GM12878 (cell line): ENCODE data around the gene SUGCT.

Experiments
- EP300 ChIP-seq, 2 experiments: fragments of 150-350 bp in 1 of 2; IDR thresholded peaks; 2 replicates each; pipeline ENCODE4 v1.6.1; 2011 to 2012; ENCODE audit warnings: low read depth in 2 of 2, low read length in 2 of 2, borderline replicate concordance in 1 of 2, improper control_type of control experiment in 1 of 2, inconsistent platforms in 1 of 2; ENCODE audit not compliant: control insufficient read depth in 1 of 2
- FOS ChIP-seq: IDR thresholded peaks from 3 replicates; pipeline ENCODE4 v1.6.1; 2011; ENCODE audit warnings: borderline replicate concordance; ENCODE audit not compliant: insufficient read length; ENCODE audit errors: extremely low read depth
- GATAD2B ChIP-seq: fragments of 450-650 bp; conservative IDR thresholded peaks from 2 replicates; pipeline ENCODE4 v1.6.1; 2017; ENCODE audit warnings: low read depth, mild to moderate bottlenecking, moderate library complexity
- MYC ChIP-seq: IDR thresholded peaks from 2 replicates; pipeline ENCODE4 v1.6.1; 2011; ENCODE audit warnings: mild to moderate bottlenecking, low read length, moderate library complexity, inconsistent platforms; ENCODE audit not compliant: insufficient read depth, insufficient replicate concordance, insufficient read length, severe bottlenecking
- POLR2AphosphoS5 ChIP-seq: IDR thresholded peaks from 2 replicates; pipeline ENCODE4 v1.6.1; 2011; ENCODE audit warnings: mild to moderate bottlenecking, low read length, inconsistent platforms
- ZSCAN29 ChIP-seq: fragments of 450-650 bp; IDR thresholded peaks from 2 replicates; pipeline ENCODE4 v1.6.1; 2017; ENCODE audit warnings: mild to moderate bottlenecking, moderate library complexity
- TF ChIP-seq, protein P1 (sequence below): fragments of 450-650 bp; IDR thresholded peaks from 2 replicates; pipeline ENCODE4 v1.6.1; 2017; ENCODE audit warnings: mild to moderate bottlenecking
- TF ChIP-seq, protein P2 (sequence below): IDR thresholded peaks from 2 replicates; pipeline ENCODE4 v1.6.1; 2012; ENCODE audit warnings: mild to moderate bottlenecking, low read depth, low read length
- TF ChIP-seq, protein P3 (sequence below): IDR thresholded peaks from 2 replicates; pipeline ENCODE4 v1.6.1; 2012; ENCODE audit warnings: low read depth, low read length, improper control_type of control experiment

DNA sequence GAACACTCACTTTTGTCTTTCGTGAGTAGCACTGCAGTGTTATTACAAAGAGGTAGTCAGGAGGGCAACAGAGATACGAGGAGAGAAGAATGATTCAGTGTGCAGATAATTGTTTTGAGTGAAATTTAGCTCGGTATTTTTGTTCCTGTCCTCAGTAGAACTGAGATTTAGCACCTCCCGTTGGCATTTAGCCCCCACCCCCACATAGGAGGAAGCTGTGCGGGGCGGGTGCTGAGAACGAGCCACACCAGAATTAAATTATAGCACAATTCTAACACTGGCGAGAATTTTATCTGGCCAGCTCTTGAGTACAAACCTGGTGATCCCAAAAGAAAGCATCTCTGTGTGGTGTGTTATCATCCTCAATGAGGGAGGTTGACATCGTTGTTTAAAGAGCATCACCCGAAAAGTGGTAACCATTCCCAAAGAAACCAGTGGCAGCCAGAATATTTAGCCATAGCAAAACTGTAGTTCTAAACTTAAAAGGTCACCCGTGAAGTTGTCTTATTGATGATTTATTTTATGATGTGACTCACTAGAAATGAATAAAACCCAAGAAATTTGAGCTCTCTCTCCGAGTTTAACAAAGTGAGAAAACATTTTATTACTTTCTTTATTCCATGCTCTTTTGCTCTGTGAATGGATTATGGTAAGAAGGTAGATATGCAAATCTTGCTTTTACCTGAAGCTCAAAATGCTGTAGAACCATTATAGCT, 612.2 kb downstream of the SUGCT start:
- TF ChIP-seq MYC (no peak), ZSCAN29 (no peak), FOS (no peak), POLR2AphosphoS5 (no peak), GATAD2B (no peak), EP300 (IDR thresholded peaks at IDR 0.05; ENCODE audit: borderline replicate concordance in 1 of 2, control insufficient read depth in 1 of 2, low read depth in 2 of 2, low read length in 2 of 2) (no peak)
- TF ChIP-seq, protein P1, sequence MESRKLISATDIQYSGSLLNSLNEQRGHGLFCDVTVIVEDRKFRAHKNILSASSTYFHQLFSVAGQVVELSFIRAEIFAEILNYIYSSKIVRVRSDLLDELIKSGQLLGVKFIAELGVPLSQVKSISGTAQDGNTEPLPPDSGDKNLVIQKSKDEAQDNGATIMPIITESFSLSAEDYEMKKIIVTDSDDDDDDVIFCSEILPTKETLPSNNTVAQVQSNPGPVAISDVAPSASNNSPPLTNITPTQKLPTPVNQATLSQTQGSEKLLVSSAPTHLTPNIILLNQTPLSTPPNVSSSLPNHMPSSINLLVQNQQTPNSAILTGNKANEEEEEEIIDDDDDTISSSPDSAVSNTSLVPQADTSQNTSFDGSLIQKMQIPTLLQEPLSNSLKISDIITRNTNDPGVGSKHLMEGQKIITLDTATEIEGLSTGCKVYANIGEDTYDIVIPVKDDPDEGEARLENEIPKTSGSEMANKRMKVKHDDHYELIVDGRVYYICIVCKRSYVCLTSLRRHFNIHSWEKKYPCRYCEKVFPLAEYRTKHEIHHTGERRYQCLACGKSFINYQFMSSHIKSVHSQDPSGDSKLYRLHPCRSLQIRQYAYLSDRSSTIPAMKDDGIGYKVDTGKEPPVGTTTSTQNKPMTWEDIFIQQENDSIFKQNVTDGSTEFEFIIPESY: no peak
- TF ChIP-seq, protein P2, sequence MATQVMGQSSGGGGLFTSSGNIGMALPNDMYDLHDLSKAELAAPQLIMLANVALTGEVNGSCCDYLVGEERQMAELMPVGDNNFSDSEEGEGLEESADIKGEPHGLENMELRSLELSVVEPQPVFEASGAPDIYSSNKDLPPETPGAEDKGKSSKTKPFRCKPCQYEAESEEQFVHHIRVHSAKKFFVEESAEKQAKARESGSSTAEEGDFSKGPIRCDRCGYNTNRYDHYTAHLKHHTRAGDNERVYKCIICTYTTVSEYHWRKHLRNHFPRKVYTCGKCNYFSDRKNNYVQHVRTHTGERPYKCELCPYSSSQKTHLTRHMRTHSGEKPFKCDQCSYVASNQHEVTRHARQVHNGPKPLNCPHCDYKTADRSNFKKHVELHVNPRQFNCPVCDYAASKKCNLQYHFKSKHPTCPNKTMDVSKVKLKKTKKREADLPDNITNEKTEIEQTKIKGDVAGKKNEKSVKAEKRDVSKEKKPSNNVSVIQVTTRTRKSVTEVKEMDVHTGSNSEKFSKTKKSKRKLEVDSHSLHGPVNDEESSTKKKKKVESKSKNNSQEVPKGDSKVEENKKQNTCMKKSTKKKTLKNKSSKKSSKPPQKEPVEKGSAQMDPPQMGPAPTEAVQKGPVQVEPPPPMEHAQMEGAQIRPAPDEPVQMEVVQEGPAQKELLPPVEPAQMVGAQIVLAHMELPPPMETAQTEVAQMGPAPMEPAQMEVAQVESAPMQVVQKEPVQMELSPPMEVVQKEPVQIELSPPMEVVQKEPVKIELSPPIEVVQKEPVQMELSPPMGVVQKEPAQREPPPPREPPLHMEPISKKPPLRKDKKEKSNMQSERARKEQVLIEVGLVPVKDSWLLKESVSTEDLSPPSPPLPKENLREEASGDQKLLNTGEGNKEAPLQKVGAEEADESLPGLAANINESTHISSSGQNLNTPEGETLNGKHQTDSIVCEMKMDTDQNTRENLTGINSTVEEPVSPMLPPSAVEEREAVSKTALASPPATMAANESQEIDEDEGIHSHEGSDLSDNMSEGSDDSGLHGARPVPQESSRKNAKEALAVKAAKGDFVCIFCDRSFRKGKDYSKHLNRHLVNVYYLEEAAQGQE: no peak
- TF ChIP-seq, protein P3, sequence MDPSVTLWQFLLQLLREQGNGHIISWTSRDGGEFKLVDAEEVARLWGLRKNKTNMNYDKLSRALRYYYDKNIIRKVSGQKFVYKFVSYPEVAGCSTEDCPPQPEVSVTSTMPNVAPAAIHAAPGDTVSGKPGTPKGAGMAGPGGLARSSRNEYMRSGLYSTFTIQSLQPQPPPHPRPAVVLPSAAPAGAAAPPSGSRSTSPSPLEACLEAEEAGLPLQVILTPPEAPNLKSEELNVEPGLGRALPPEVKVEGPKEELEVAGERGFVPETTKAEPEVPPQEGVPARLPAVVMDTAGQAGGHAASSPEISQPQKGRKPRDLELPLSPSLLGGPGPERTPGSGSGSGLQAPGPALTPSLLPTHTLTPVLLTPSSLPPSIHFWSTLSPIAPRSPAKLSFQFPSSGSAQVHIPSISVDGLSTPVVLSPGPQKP: no peak
